ENCODE measurements around the gene CH25H. TPM values are rescaled to one million over a fixed set of nuclear protein-coding genes. Genes with fewer than 3 reads are reported as not detected.
"Not testable (repeated sequence)": the region's sequence is repeated elsewhere in the genome, so short reads cannot be mapped to it uniquely, and the experiment has no call there.

The CH25H gene
- total RNA-seq, 1 donor from 2014 or later = 1.7 TPM

DNA sequence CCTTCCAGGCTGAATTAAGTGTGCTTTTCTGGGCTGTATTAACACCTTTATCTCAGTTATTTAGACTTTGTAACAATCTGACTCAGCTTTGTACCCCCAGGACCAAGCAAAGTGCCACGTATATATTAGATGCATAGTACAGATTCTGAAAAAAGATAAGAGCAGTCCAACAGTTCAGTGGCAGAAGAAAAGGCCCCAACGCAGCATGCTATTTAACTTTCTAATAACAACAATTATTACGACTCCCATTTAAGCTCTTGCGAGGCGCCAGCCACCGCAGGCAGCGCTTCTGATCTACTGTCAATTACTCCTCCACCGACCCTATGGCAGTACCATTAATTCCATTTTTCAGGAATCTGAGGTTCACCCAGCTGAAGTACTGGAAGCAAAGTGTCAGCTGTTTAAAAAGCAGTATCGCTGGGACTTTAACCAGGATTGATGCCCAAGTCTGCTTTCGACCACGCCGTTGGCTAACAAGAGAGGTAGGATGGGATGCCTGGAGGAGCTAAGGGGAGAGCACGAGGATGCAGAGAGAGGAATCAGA lies 43.8 kb upstream of the CH25H start:
- DNase-seq (ENCODE audit: low spot score in 2 of 2) = no peak
- Histone ChIP-seq H3K27ac (peak overlapping the region; percentile 72 to 84), H3K4me3 (peak overlapping the region; percentile 85 to 87), H3K36me3 (no peaks in the 10 kb centered on the region), H3K27me3 (no peaks in the 10 kb centered on the region), H3K4me1 (peaks cover 0 to 4% of the 10 kb centered on the region in 2 donors), H3K9me3 (no peaks in the 10 kb centered on the region)
- intact Hi-C loops (cut with DNase I) = loop anchor here (10.0 kb wide), 1 partner anchor 394 kb away; the partner anchor contains the start of gene PANK1
- TF ChIP-seq, protein P1, sequence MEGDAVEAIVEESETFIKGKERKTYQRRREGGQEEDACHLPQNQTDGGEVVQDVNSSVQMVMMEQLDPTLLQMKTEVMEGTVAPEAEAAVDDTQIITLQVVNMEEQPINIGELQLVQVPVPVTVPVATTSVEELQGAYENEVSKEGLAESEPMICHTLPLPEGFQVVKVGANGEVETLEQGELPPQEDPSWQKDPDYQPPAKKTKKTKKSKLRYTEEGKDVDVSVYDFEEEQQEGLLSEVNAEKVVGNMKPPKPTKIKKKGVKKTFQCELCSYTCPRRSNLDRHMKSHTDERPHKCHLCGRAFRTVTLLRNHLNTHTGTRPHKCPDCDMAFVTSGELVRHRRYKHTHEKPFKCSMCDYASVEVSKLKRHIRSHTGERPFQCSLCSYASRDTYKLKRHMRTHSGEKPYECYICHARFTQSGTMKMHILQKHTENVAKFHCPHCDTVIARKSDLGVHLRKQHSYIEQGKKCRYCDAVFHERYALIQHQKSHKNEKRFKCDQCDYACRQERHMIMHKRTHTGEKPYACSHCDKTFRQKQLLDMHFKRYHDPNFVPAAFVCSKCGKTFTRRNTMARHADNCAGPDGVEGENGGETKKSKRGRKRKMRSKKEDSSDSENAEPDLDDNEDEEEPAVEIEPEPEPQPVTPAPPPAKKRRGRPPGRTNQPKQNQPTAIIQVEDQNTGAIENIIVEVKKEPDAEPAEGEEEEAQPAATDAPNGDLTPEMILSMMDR (IDR thresholded peaks at IDR 0.05) = no peak

DNA sequence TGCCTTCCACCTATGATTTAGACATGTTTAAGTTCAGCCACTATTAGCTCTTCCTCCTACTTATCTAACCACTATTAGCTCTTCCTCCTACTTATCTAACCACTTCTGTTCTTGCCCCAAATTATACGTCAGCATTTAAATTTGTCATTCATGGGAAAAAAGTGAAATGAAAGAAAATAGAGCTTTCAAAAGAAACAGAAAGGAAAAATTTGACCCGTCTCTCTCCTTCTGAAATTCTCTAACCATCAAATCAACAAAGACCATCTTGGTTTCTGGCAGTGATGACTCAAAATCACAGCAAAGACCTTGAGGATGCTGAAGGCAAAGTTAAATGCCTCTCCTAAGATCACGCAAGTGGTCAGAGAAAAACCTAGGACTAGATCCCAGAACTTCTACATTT lies 41.9 kb upstream of the CH25H start:
- Histone ChIP-seq H3K27ac (no peak overlapping the region), H3K27me3 (no peaks in the 10 kb centered on the region), H3K36me3 (no peaks in the 10 kb centered on the region), H3K9me3 (no peaks in the 10 kb centered on the region), H3K4me3 (no peak overlapping the region), H3K4me1 (peaks cover 0 to 4% of the 10 kb centered on the region in 2 donors)
- no peak for DNase-seq (ENCODE audit: low spot score in 2 of 2)
- TF ChIP-seq, protein P1 (IDR thresholded peaks at IDR 0.05) = no peak
- intact Hi-C loops (cut with DNase I) = no loop called here

DNA sequence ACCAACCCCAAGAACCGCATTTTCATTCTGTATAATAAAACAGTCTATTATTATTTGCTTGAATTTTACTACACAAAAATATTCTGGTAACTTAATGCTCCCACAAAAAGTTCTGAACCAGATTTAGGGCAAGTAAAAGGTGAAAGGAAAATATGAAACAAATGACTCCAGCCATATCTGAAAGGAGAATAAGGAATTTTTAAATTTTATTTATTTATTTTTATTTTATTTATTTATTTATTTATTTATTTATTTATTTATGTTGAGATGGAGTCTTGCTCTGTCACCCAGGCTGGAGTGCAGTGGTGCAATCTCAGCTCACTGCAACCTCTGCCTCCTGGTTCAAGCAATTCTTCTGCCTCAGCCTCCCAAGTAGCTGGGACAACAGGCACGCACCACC lies 40.5 kb upstream of the CH25H start:
- H3K4me3 ChIP-seq; H3K27me3 ChIP-seq; H3K9me3 ChIP-seq; H3K36me3 ChIP-seq; H3K4me1 ChIP-seq; H3K27ac ChIP-seq; DNase-seq (ENCODE audit: low spot score in 2 of 2); intact Hi-C loops (cut with DNase I): not testable (repeated sequence)

DNA sequence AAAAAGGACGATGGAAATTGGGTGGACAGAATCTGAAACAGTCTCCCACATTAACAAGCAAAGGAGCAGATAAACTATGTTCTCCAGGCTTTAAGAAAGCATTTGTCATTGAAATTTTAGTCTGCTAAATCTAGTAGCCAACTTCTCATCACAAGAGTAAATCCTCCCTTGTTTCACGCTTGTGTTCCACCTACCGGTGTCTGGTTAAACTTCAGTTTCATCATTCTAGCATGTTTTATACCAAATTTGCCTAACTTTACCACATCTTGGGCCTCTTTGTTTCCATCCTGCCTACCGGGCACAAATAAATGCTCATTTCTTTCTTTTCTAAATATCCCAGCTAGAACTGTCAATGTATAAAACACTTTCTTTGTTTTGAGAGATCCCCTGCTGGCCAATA lies 38.7 kb upstream of the CH25H start:
- H3K9me3 ChIP-seq = no peaks in the 10 kb centered on the region
- intact Hi-C loops (cut with DNase I) = no loop called here
- no peak for DNase-seq (ENCODE audit: low spot score in 2 of 2)
- TF ChIP-seq, protein P1 (IDR thresholded peaks at IDR 0.05) = no peak
- H3K4me1 ChIP-seq = peaks cover 0 to 2% of the 10 kb centered on the region in 2 donors
- no peak overlapping the region for H3K27ac ChIP-seq
- no peaks in the 10 kb centered on the region for H3K27me3 ChIP-seq
- H3K36me3 ChIP-seq = peaks cover 0 to 3% of the 10 kb centered on the region in 2 donors
- H3K4me3 ChIP-seq = no peak overlapping the region

DNA sequence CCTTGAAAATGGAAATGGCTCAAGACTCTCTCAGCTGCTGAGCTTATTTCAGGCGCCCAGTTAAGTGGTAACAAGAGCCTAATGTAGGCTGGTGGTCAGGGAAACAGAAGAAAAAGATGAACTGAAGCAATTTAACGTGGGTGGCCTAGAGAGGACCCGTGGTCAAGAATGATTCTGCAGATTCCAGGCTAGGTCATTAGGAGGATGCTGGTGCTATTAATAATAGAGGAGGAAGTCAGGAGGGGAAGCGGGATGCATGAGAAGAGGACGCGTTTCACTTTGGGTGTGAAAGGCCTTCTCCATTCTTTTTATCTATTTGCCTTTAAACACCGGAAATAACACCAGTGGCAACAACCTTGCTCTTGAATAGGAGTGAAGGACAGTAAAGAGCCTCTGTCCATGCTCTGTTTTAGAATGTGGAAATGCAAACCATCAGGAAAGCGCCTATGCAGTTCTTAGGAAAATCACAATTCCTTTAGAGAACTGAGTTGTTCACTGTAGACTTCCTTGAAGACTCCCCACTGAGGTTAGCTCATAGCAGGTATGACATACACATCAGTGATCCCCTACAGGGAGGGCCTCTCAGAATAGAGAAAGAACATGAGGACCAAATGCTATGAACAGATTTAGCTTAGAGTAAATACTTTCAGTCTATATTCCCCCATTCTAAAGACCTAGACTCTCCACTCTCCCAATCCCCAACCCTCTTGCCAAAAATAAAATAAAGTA lies 35.9 kb upstream of the CH25H start:
- no peaks in the 10 kb centered on the region for H3K27me3 ChIP-seq
- no peaks in the 10 kb centered on the region for H3K9me3 ChIP-seq
- H3K36me3 ChIP-seq = peaks cover 12 to 13% of the 10 kb centered on the region in 2 donors
- H3K4me3 ChIP-seq = no peak overlapping the region
- intact Hi-C loops (cut with DNase I) = no loop called here
- DNase-seq (ENCODE audit: low spot score in 2 of 2) = no peak
- TF ChIP-seq, protein P1 (IDR thresholded peaks at IDR 0.05) = no peak
- no peak overlapping the region for H3K27ac ChIP-seq
- H3K4me1 ChIP-seq = no peaks in the 10 kb centered on the region

DNA sequence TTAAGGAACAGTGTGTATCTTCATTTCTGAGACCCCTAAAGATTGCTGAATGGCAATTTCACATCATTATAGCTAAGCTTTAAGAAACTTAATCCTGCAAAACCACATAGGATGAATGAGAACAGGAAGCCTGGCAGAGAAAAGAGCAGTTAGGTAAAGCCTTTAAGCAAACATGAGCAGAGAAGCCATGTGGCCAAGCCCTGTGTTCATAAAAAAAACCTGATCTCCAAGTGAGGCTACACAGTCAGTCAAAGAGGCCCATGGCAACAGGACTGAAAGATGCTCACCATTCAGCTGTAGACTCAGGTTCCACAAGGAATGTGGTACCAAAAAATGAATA lies 35.2 kb upstream of the CH25H start:
- no peak overlapping the region for H3K4me3 ChIP-seq
- no peak for DNase-seq (ENCODE audit: low spot score in 2 of 2)
- no peaks in the 10 kb centered on the region for H3K9me3 ChIP-seq
- peaks cover 12 to 13% of the 10 kb centered on the region in 2 donors for H3K36me3 ChIP-seq
- TF ChIP-seq, protein P1 (IDR thresholded peaks at IDR 0.05) = no peak
- intact Hi-C loops (cut with DNase I) = no loop called here
- H3K27ac ChIP-seq = no peak overlapping the region
- no peaks in the 10 kb centered on the region for H3K4me1 ChIP-seq
- no peaks in the 10 kb centered on the region for H3K27me3 ChIP-seq

Measured in ascending aorta (tissue), 2 donors.